Measurements from ENCODE around the gene PHF2.

DNA sequence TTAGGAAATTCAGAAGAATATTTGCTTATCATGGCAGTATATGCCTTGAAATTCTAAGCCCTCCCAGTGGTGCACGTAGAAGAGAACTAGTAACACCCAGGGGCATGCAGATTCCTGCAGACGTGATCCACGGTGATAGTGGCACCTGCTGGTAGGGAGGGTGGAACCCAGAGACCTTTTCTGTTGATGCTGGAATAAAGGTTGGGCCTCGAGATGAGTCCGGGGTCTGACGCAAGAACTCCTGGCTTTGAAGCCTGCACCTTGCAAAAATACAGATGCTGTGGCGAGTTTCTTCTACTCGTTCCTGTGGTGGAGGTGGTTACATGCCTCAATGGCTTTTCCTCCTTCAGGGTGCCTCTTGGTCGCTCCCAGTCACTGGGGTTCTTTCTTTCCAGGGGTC lies 39.5 kb upstream of the PHF2 start:
- TF ChIP-seq GATA2 (IDR thresholded peaks at IDR 0.05; ENCODE audit: low read depth, low read length) (no peak), GATA3 (IDR thresholded peaks at IDR 0.05; ENCODE audit: low read depth, low read length) (no peak)
